Measurements from ENCODE around the gene MAP2K4. TPM values are rescaled to one million over a fixed set of nuclear protein-coding genes. Genes with fewer than 3 reads are reported as not detected.
"Not testable (repeated sequence)": the region's sequence is repeated elsewhere in the genome, so short reads cannot be mapped to it uniquely, and the experiment has no call there.

MAP2K4 gene
- total RNA-seq, 1 donor from 2014 or later = 34.4 TPM

DNA sequence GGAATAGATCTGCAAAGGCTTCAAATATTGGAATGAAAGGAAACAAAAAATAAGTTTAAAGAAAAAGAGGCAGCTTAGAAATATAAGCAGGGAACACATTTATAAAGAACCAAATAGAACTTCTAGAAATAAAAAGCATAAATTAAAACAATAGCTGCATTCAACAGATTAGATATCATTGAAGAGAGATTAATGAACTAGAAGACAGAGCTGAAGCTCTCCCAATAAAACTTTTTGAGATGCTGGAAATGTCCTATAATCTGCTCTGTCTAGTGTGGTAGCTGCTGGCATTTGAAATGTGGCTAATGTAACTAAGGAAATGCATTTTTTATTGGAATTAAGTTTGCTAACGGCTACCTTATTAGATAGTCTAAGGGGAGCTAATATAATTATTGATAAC lies 115.6 kb downstream of the MAP2K4 start:
- Histone ChIP-seq H3K4me3 (no peak overlapping the region), H3K36me3 (peaks cover 0 to 28% of the 10 kb centered on the region in 2 donors), H3K27me3 (no peaks in the 10 kb centered on the region), H3K4me1 (no peaks in the 10 kb centered on the region), H3K9me3 (no peaks in the 10 kb centered on the region), H3K27ac (no peak overlapping the region)
- TF ChIP-seq POLR2A (IDR thresholded peaks at IDR 0.05) (no peak), POLR2AphosphoS5 (IDR thresholded peaks at IDR 0.05; ENCODE audit: insufficient read depth in 1 of 2, low read depth in 1 of 2) (no peak)
- TF ChIP-seq, protein P1, sequence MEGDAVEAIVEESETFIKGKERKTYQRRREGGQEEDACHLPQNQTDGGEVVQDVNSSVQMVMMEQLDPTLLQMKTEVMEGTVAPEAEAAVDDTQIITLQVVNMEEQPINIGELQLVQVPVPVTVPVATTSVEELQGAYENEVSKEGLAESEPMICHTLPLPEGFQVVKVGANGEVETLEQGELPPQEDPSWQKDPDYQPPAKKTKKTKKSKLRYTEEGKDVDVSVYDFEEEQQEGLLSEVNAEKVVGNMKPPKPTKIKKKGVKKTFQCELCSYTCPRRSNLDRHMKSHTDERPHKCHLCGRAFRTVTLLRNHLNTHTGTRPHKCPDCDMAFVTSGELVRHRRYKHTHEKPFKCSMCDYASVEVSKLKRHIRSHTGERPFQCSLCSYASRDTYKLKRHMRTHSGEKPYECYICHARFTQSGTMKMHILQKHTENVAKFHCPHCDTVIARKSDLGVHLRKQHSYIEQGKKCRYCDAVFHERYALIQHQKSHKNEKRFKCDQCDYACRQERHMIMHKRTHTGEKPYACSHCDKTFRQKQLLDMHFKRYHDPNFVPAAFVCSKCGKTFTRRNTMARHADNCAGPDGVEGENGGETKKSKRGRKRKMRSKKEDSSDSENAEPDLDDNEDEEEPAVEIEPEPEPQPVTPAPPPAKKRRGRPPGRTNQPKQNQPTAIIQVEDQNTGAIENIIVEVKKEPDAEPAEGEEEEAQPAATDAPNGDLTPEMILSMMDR (IDR thresholded peaks at IDR 0.05) = no peak
- DNase-seq (ENCODE audit: extremely low spot score in 2 of 2) = no peak
- intact Hi-C loops (cut with DNase I) = no loop called here

DNA sequence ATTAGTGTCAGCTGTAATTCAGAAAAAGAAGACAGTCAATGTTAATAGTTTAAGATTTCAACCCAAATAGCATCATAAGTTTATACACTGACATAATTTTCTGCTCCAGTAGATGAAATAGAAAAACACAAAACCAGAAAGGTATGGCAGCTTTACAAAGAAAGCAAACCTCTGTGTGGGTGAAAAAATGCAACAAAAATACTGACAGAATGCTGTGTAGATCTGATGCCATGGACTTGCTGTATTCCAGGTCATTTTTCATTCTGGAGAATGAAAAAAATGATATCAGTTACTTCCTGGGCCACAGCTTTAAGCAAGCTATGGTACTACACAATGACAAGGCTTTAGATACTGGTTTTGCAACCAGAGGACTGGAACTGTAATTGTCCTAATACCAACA lies 116.0 kb downstream of the MAP2K4 start:
- Histone ChIP-seq H3K9me3 (no peaks in the 10 kb centered on the region), H3K27me3 (no peaks in the 10 kb centered on the region), H3K4me3 (no peak overlapping the region), H3K27ac (no peak overlapping the region), H3K4me1 (no peaks in the 10 kb centered on the region), H3K36me3 (peaks cover 0 to 32% of the 10 kb centered on the region in 2 donors)
- no peak for TF ChIP-seq POLR2A (IDR thresholded peaks at IDR 0.05)
- no peak for TF ChIP-seq POLR2AphosphoS5 (IDR thresholded peaks at IDR 0.05; ENCODE audit: insufficient read depth in 1 of 2, low read depth in 1 of 2)
- TF ChIP-seq, protein P1 (IDR thresholded peaks at IDR 0.05) = no peak
- intact Hi-C loops (cut with DNase I) = no loop called here
- no peak for DNase-seq (ENCODE audit: extremely low spot score in 2 of 2)

DNA sequence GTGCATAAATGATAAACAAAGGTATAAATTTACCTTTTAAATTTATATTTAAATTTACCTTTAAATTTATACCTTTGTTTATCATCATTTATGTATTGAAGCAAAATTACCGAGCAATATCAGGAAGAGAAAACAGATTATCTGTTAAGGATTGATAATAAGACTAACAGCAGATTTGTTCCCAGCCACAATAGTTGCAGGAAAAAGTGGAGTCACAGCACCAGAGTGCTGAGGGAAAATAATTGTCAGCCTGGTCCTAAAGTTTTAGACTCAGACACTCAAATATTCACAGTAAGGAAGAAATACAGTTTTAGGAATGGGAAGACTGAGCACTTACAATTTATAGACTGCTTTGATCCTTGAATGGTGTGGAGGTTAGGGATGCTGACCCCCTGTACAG lies 117.2 kb downstream of the MAP2K4 start:
- Histone ChIP-seq H3K27ac (no peak overlapping the region), H3K9me3 (no peaks in the 10 kb centered on the region), H3K4me1 (no peaks in the 10 kb centered on the region), H3K27me3 (no peaks in the 10 kb centered on the region), H3K36me3 (peaks cover 0 to 44% of the 10 kb centered on the region in 2 donors), H3K4me3 (no peak overlapping the region)
- no peak for DNase-seq (ENCODE audit: extremely low spot score in 2 of 2)
- intact Hi-C loops (cut with DNase I) = no loop called here
- TF ChIP-seq, protein P1 (IDR thresholded peaks at IDR 0.05) = no peak
- TF ChIP-seq POLR2A (IDR thresholded peaks at IDR 0.05) (no peak), POLR2AphosphoS5 (IDR thresholded peaks at IDR 0.05; ENCODE audit: insufficient read depth in 1 of 2, low read depth in 1 of 2) (no peak)

DNA sequence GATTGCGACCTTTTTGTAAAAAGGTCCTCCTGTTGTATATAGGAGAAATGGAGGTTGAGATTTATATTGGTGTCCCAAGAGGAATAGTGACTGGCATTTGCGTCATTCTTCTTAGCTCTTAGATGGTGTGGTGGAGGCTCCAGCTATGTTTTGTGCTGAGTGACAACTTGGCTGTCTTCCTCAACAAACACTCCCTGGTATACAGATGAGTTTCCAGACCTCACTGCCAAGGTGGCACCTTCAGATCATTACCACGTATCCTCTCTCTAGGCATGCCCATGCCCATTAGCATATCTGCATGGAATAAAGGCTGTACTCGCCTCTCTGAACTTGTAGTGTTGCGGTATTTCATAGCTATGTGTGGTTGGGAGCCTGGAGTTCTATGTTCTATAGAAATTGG lies 120.0 kb downstream of the MAP2K4 start:
- Histone ChIP-seq H3K36me3 (peaks cover 0 to 58% of the 10 kb centered on the region in 2 donors), H3K9me3 (no peaks in the 10 kb centered on the region), H3K4me3 (no peak overlapping the region), H3K27ac (no peak overlapping the region), H3K27me3 (no peaks in the 10 kb centered on the region), H3K4me1 (no peaks in the 10 kb centered on the region)
- DNase-seq (ENCODE audit: extremely low spot score in 2 of 2) = no peak
- intact Hi-C loops (cut with DNase I) = no loop called here
- no peak for TF ChIP-seq POLR2AphosphoS5 (IDR thresholded peaks at IDR 0.05; ENCODE audit: insufficient read depth in 1 of 2, low read depth in 1 of 2)
- TF ChIP-seq, protein P1 (IDR thresholded peaks at IDR 0.05) = no peak
- TF ChIP-seq POLR2A (IDR thresholded peaks at IDR 0.05) = no peak

DNA sequence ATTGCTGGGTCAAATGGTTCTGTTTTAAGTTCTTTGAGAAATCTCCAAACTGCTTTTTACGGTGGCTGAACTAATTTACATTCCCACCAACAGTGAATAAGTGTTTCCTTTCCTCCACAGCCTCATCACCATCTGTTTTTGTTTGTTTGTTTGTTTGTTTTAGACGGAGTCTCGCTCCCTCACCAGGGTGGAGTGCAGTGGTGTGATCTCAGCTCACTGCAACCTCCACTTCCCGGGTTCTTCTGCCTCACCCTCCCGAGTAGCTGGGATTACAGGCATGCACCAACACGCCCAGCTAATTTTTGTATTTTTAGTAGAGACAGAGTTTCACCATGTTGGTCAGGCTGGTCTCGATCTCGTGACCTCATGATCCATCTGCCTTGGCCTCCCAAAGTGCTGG lies 141.5 kb downstream of the MAP2K4 start:
- not testable (repeated sequence) for H3K27ac ChIP-seq

DNA sequence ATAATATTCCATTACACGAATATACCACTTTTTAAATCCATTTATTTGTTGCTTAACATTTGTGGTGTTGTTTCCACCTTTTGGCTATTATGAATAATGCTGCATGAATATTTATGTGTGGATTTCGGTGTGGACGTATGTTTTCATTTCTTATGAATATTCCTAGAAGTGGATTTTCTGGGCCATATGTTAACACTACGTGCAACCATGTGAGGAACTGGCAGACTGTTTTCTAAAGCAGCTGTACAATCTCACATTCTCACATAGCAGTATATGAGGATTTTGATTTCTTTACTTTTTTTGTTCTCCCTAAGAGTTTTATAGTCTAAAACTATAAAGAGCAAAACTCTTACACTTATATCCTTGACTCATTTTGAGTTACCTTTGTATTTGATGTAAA lies 143.4 kb downstream of the MAP2K4 start:
- Histone ChIP-seq H3K36me3 (no peaks in the 10 kb centered on the region), H3K4me3 (no peak overlapping the region), H3K4me1 (no peaks in the 10 kb centered on the region), H3K27ac (no peak overlapping the region), H3K9me3 (peaks cover 7% of the 10 kb centered on the region), H3K27me3 (no peaks in the 10 kb centered on the region)
- DNase-seq (ENCODE audit: extremely low spot score in 2 of 2) = no peak
- TF ChIP-seq POLR2A (IDR thresholded peaks at IDR 0.05) = no peak
- TF ChIP-seq POLR2AphosphoS5 (IDR thresholded peaks at IDR 0.05; ENCODE audit: insufficient read depth in 1 of 2, low read depth in 1 of 2) = no peak
- TF ChIP-seq, protein P1 (IDR thresholded peaks at IDR 0.05) = no peak
- intact Hi-C loops (cut with DNase I) = no loop called here

More for the DNA sequence above, 141.5 kb downstream of the MAP2K4 start:
- intact Hi-C loops (cut with DNase I); H3K36me3 ChIP-seq; H3K4me1 ChIP-seq; H3K27me3 ChIP-seq; DNase-seq (ENCODE audit: extremely low spot score in 2 of 2); H3K4me3 ChIP-seq; H3K9me3 ChIP-seq: not testable (repeated sequence)
